Lower leg skin (tissue), 4 donors: ENCODE results near the gene CENATAC. TPM values are rescaled to one million over a fixed set of nuclear protein-coding genes. Genes with fewer than 3 reads are reported as not detected.
"Not testable (repeated sequence)": the region's sequence is repeated elsewhere in the genome, so short reads cannot be mapped to it uniquely, and the experiment has no call there.

ENCODE experiments used
- DNase-seq, 2 donors: peaks; one replicate each; pipeline ENCODE4 v3.0.0-alpha.2; 2019; ENCODE audit warnings: low spot score in 2 of 2
- H3K4me3 ChIP-seq: fragments of 200-600 bp; sonication (generic); 2 replicates; pipeline ENCODE4 v1.5.1; 2017; ENCODE audit warnings: mild to moderate bottlenecking, low read depth; ENCODE audit not compliant: poor library complexity, severe bottlenecking
- CTCF ChIP-seq, 3 donors: fragments of 450-650 bp; IDR thresholded peaks; one replicate each; pipeline ENCODE4 v1.5.1; 2016; ENCODE audit warnings: antibody characterized with exemption in 3 of 3, mild to moderate bottlenecking in 3 of 3, moderate library complexity in 2 of 3
- POLR2A ChIP-seq, 2 donors: fragments of 450-650 bp; IDR thresholded peaks; one replicate each; pipeline ENCODE4 v1.6.1; 2016 to 2017; ENCODE audit warnings: antibody characterized with exemption in 2 of 2, mild to moderate bottlenecking in 1 of 2, moderate library complexity in 1 of 2
- WGBS, 2 donors: methylation state at CpG; one replicate each; pipeline ENCODE4 v1.1.5; 2018; 5-methylcytosine and 5-hydroxymethylcytosine counted together
- intact Hi-C: fragments of 100-400 bp; cut with DNase I; formaldehyde crosslinking; loops from one replicate; pipeline ENCODE4 v1.15.0; 2023; ENCODE audit warnings: low total_unique reads
- total RNA-seq, 4 donors: library from RNA; depleted of rRNA; stranded (reverse); fragments of >200 nt; gene quantifications; one replicate each; pipeline ENCODE4 v1.1.0, GENCODE V29; 2016

CENATAC gene
- total RNA-seq, 4 donors from 2014 or later = 21.2 to 66.8 (median 39.9) TPM

GRCh38 chr11:119015054-119015611 is 17.2 kb downstream of the CENATAC start:
- DNase-seq = no peak
- WGBS, 2 donors = 58 to 67% methylated on average over 8 of the region's 8 CpGs
- no peak overlapping the region for H3K4me3 ChIP-seq
- no peak for TF ChIP-seq POLR2A (IDR thresholded peaks at IDR 0.05)
- intact Hi-C loops = no loop called here

GRCh38 chr11:119016216-119017009 is 18.5 kb downstream of the CENATAC start:
- 71 to 77% methylated on average over 14 of the region's 14 CpGs for WGBS, 2 donors
- intact Hi-C loops = no loop called here
- no peak for DNase-seq
- TF ChIP-seq POLR2A (IDR thresholded peaks at IDR 0.05) = no peak
- no peak for TF ChIP-seq CTCF (IDR thresholded peaks at IDR 0.05)
- no peak overlapping the region for H3K4me3 ChIP-seq

GRCh38 chr11:119017377-119017776 is 19.4 kb downstream of the CENATAC start:
- intact Hi-C loops, DNase-seq: not testable (repeated sequence)
- peak overlapping the region; percentile 93 for H3K4me3 ChIP-seq
- WGBS, 2 donors = 1 to 2% methylated on average over 10 of the region's 10 CpGs

GRCh38 chr11:119018074-119018938 is 20.4 kb downstream of the CENATAC start, which contains the start of the genes RPS25 and TRAPPC4:
TSS of gene RPS25 (minus strand) at chr11:119018343. CDS start at chr11:119018284, 59 bp downstream.
TSS of gene TRAPPC4 (plus strand) at chr11:119018766. CDS start at chr11:119018796, 30 bp downstream.
- peak; percentile 96 to 99 for DNase-seq
- intact Hi-C loops = no loop called here
- 0% methylated on average over 63 of the region's 63 CpGs for WGBS, 2 donors
- H3K4me3 ChIP-seq = peak within 1 kb of the TSS; percentile 93
- no peak for TF ChIP-seq POLR2A (IDR thresholded peaks at IDR 0.05)
- no peak for TF ChIP-seq CTCF (IDR thresholded peaks at IDR 0.05)

- DNase-seq = no peak
- 28 to 46% methylated on average over 2 of the region's 2 CpGs for WGBS, 2 donors
- intact Hi-C loops = no loop called here
- H3K4me3 ChIP-seq = no peak overlapping the region
- TF ChIP-seq POLR2A (IDR thresholded peaks at IDR 0.05) (no peak), CTCF (IDR thresholded peaks at IDR 0.05) (no peak)
Measured at GRCh38 chr11:119019996-119020395, 22.1 kb downstream of the CENATAC start.

GRCh38 chr11:119021631-119022030 is 23.7 kb downstream of the CENATAC start:
- TF ChIP-seq CTCF (IDR thresholded peaks at IDR 0.05) = no peak
- no peak for TF ChIP-seq POLR2A (IDR thresholded peaks at IDR 0.05)
- 89 to 91% methylated on average over 5 of the region's 5 CpGs for WGBS, 2 donors
- no peak overlapping the region for H3K4me3 ChIP-seq
- intact Hi-C loops = no loop called here
- DNase-seq = no peak
